ENCODE data around the gene LORICRIN.

The LORICRIN gene

GRCh38 chr1:153262070-153262366 is 2.5 kb downstream of the LORICRIN start (continued):
- TF ChIP-seq ZNF639 (tag by site-specific recombination; IDR thresholded peaks at IDR 0.05) (no peak), KLF9 (tag by site-specific recombination; IDR thresholded peaks at IDR 0.05; ENCODE audit: low read depth) (no peak), SCRT1 (tag by site-specific recombination; IDR thresholded peaks at IDR 0.05; ENCODE audit: borderline replicate concordance) (no peak), SALL2 (tag by site-specific recombination; IDR thresholded peaks at IDR 0.05; ENCODE audit: borderline replicate concordance) (no peak), PRDM6 (tag by site-specific recombination; IDR thresholded peaks at IDR 0.05) (no peak), ZNF24 (tag by site-specific recombination; IDR thresholded peaks at IDR 0.05) (no peak), ZNF335 (tag by site-specific recombination; conservative IDR thresholded peaks at IDR 0.05) (peak; percentile 63), ZNF132 (tag by site-specific recombination; IDR thresholded peaks at IDR 0.05; ENCODE audit: borderline replicate concordance) (no peak), HIC1 (tag by site-specific recombination; IDR thresholded peaks at IDR 0.05) (no peak), ZNF138 (tag by site-specific recombination; IDR thresholded peaks at IDR 0.05; ENCODE audit: borderline replicate concordance) (no peak)

- Histone ChIP-seq H3K4me3 (ENCODE audit: low read depth, low read length) (no peak overlapping the region), H3K9me3 (ENCODE audit: control insufficient read depth, insufficient read depth, low read depth, low read length) (no peaks in the 10 kb centered on the region), H3K27ac (ENCODE audit: extremely low read depth, low read depth, low read length) (no peak overlapping the region), H3K4me1 (ENCODE audit: control insufficient read depth, insufficient read depth, low read length) (no peaks in the 10 kb centered on the region), H3K36me3 (ENCODE audit: control insufficient read depth in 2 of 2, insufficient read depth in 1 of 2, low read length in 2 of 2) (no peaks in the 10 kb centered on the region)
- TF ChIP-seq ZIC2 (tag by site-specific recombination; IDR thresholded peaks at IDR 0.05) (peak; percentile 38), ZNF843 (tag by site-specific recombination; IDR thresholded peaks at IDR 0.05) (no peak)
- CTCF ChIA-PET = interaction anchor here (0.6 to 2.1 kb wide), 4 partner anchors 15 to 225 kb away, joined by 3 to 6 read pairs (median 4); no protein-coding TSS in a partner anchor
- POLR2A ChIA-PET = no interaction called here
Measured at GRCh38 chr1:153262462-153263157, 3.1 kb downstream of the LORICRIN start.

GRCh38 chr1:153265457-153265856 is 6.0 kb downstream of the LORICRIN start:
- Histone ChIP-seq H3K4me1 (ENCODE audit: control insufficient read depth, insufficient read depth, low read length) (no peaks in the 10 kb centered on the region), H3K9me3 (ENCODE audit: control insufficient read depth, insufficient read depth, low read depth, low read length) (no peaks in the 10 kb centered on the region), H3K4me3 (ENCODE audit: low read depth, low read length) (no peak overlapping the region), H3K27ac (ENCODE audit: extremely low read depth, low read depth, low read length) (no peak overlapping the region), H3K36me3 (ENCODE audit: control insufficient read depth in 2 of 2, insufficient read depth in 1 of 2, low read length in 2 of 2) (no peaks in the 10 kb centered on the region)
- ChIA-PET CTCF (interaction anchor here (1.1 to 1.5 kb wide), 2 partner anchors 12 to 18 kb away, joined by 3 to 4 read pairs; no protein-coding TSS in a partner anchor), POLR2A (no interaction called here)
- no peak for TF ChIP-seq ZNF114 (tag by site-specific recombination; IDR thresholded peaks at IDR 0.05)
- no peak for TF ChIP-seq TCF7L2 (IDR thresholded peaks at IDR 0.05; ENCODE audit: borderline replicate concordance, low read depth, low read length)
- no peak for TF ChIP-seq ZNF157 (tag by site-specific recombination; IDR thresholded peaks at IDR 0.05)
- TF ChIP-seq KLF16 (tag by site-specific recombination; IDR thresholded peaks at IDR 0.05) = no peak
- TF ChIP-seq ZBTB21 (tag by site-specific recombination; IDR thresholded peaks at IDR 0.05) = no peak
- no peak for TF ChIP-seq GLIS1 (tag by site-specific recombination; IDR thresholded peaks at IDR 0.05)
- no peak for TF ChIP-seq ZNF658 (tag by site-specific recombination; IDR thresholded peaks at IDR 0.05)
- TF ChIP-seq SP7 (tag by site-specific recombination; IDR thresholded peaks at IDR 0.05) = no peak
- TF ChIP-seq PBX3 (CRISPR knock-in tag; IDR thresholded peaks at IDR 0.05) = no peak

Measured in HEK293 (cell line).